GM12891 (cell line): ENCODE data around the gene ANGPTL3.
A peak's percentile ranks its signal among the peaks of the same experiment; 100 is the strongest.
"Not testable (repeated sequence)": the region's sequence is repeated elsewhere in the genome, so short reads cannot be mapped to it uniquely, and the experiment has no call there.

Experiments
- DNase-seq: peaks from one replicate; pipeline ENCODE4 v3.0.0; 2011; ENCODE audit warnings: low spot score; ENCODE audit not compliant: insufficient read length
- FAIRE-seq: peaks from 2 replicates; lab custom pipeline; 2011; peaks lifted over from hg19 to GRCh38; lab: Jason Lieb, UNC
- PAX5 ChIP-seq: IDR thresholded peaks from 2 replicates; pipeline ENCODE4 v1.6.1; 2011; ENCODE audit warnings: low read length, moderate library complexity, mild to moderate bottlenecking; ENCODE audit not compliant: insufficient read depth, severe bottlenecking
- POLR2A ChIP-seq: IDR thresholded peaks from 2 replicates; pipeline ENCODE4 v1.6.1; 2011; ENCODE audit warnings: low read depth, low read length, control low read depth
- POLR2AphosphoS5 ChIP-seq: IDR thresholded peaks from 2 replicates; pipeline ENCODE4 v1.6.1; 2011; ENCODE audit warnings: low read depth, low read length, control low read depth
- POU2F2 ChIP-seq: IDR thresholded peaks from 2 replicates; pipeline ENCODE4 v1.6.1; 2011; ENCODE audit warnings: low read depth, mild to moderate bottlenecking, control low read depth, low read length, moderate library complexity
- SPI1 ChIP-seq: IDR thresholded peaks from 2 replicates; pipeline ENCODE4 v1.6.1; 2011; ENCODE audit warnings: low read depth, low read length, control low read depth
- TAF1 ChIP-seq: IDR thresholded peaks from 2 replicates; pipeline ENCODE4 v1.6.1; 2011; ENCODE audit warnings: low read depth, low read length, control low read depth

The ANGPTL3 gene

GRCh38 chr1:62590255-62590969 lies 6.9 kb upstream of the ANGPTL3 start:
- TF ChIP-seq SPI1 = no peak
- no peak for TF ChIP-seq POLR2AphosphoS5
- TF ChIP-seq POU2F2 = no peak
- no peak for TF ChIP-seq PAX5
- TF ChIP-seq POLR2A = no peak
- no peak for TF ChIP-seq TAF1
- FAIRE-seq = no peak

GRCh38 chr1:62590970-62591368 lies 6.4 kb upstream of the ANGPTL3 start:
- no peak for TF ChIP-seq POLR2AphosphoS5
- TF ChIP-seq TAF1 = no peak
- TF ChIP-seq PAX5 = no peak
- TF ChIP-seq POLR2A = no peak
- TF ChIP-seq SPI1 = no peak
- TF ChIP-seq POU2F2 = no peak
- DNase-seq (no peak), FAIRE-seq (no peak)

More at GRCh38 chr1:62590255-62590969, 6.9 kb upstream of the ANGPTL3 start:
- DNase-seq = no peak

- DNase-seq (no peak), FAIRE-seq (no peak)
- TF ChIP-seq POU2F2 = no peak
Observed at GRCh38 chr1:62593825-62594394, 3.4 kb upstream of the ANGPTL3 start.

GRCh38 chr1:62595647-62596046 lies 1.7 kb upstream of the ANGPTL3 start:
- DNase-seq (no peak), FAIRE-seq (no peak)
- TF ChIP-seq POLR2A = no peak
- no peak for TF ChIP-seq PAX5

DNA sequence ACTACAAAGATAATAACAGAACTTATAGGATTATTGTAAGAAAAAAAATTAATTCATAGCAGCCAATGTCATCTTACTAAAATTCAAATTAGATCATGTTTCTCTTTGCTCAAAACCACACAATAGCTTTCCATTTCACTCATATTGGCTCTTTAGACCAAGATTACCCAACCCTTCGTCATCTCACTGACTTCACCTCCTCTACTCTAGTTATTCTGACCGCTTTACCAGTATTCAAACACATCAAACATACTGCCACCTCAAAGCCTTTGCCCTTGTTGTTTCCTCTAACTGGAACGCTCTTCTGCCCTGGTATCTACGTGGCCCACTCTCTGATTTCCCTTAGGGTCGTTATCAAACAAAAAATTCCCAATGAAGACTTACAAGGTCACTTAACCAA lies 1.7 kb downstream of the ANGPTL3 start:
- no peak for DNase-seq
- TF ChIP-seq PAX5 (no peak), POLR2AphosphoS5 (no peak), POLR2A (no peak), POU2F2 (no peak), TAF1 (no peak), SPI1 (no peak)
- FAIRE-seq = no peak

DNA sequence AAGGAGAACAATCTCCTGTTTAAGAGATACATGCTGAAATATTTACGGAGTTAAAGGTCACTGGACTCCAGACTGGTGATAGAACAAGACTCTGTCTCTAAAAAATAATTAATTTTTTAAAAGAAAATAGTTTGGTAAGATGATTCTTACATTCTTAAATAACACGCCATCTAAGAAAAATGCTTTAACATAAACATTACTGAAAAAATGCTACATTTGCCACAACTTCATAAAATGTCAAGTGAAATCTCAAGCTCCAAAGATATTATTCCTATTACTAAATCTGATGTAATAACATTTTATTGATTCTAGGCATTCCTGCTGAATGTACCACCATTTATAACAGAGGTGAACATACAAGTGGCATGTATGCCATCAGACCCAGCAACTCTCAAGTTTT lies 4.1 kb downstream of the ANGPTL3 start:
- DNase-seq (no peak), FAIRE-seq (no peak)
- TF ChIP-seq POLR2A (no peak), POLR2AphosphoS5 (no peak), POU2F2 (no peak), PAX5 (no peak), SPI1 (no peak), TAF1 (no peak)

DNA sequence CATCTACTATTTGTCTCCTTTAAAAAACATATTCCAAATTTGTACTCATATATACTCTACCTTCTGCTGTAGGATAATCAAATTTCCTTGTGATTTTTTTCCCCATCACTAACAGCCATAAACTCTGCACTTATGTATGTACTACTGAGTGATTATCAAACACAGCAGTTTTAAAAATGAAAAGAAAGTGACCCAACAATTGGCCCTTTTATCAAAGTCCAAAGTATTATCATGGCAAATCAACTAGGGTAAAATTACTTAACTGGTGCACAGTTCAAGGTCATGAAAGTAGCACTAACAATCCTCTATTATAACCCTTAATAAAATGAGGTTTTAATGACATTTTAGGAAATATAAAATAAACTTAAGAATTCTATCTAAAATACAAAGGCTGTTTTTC lies 11.6 kb downstream of the ANGPTL3 start:
- TF ChIP-seq SPI1 = no peak
- TF ChIP-seq POU2F2 = no peak
- TF ChIP-seq POLR2AphosphoS5 = no peak
- no peak for TF ChIP-seq PAX5
- no peak for TF ChIP-seq TAF1
- no peak for TF ChIP-seq POLR2A
- FAIRE-seq (no peak), DNase-seq (no peak)

GRCh38 chr1:62610588-62610987 lies 13.3 kb downstream of the ANGPTL3 start:
- not testable (repeated sequence) for FAIRE-seq, DNase-seq

- DNase-seq (no peak), FAIRE-seq (peak; percentile 84)
- TF ChIP-seq TAF1 = no peak
- TF ChIP-seq POU2F2 = no peak
- no peak for TF ChIP-seq POLR2A
- no peak for TF ChIP-seq POLR2AphosphoS5
- TF ChIP-seq PAX5 = no peak
- no peak for TF ChIP-seq SPI1
Observed at GRCh38 chr1:62612770-62613169, 15.4 kb downstream of the ANGPTL3 start.

DNA sequence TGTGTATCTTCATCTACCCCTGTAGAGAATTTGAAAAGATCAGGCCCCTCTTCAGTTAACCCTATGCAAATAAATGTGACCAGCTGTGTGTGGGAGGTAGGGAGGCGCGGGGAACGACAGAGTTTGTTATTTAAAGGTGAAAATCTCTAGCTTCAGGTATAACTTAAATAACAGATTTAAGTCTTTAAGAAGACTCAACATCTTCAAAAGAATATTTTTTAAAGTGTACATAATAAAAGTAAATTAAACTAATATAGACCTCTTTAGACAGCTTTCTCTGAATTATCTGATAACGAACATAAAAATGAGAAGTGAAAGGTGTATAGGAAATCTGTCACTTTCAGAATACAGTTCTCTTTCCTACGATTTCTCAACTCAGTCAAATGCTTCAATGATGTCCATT lies 16.0 kb downstream of the ANGPTL3 start:
- FAIRE-seq = no peak
- TF ChIP-seq POU2F2 (peak; percentile 97), TAF1 (no peak), SPI1 (peak; percentile 84)
- no peak for DNase-seq

GRCh38 chr1:62613890-62614289 lies 16.6 kb downstream of the ANGPTL3 start:
- DNase-seq = no peak
- no peak for FAIRE-seq
- TF ChIP-seq POLR2AphosphoS5 (no peak), POU2F2 (no peak), TAF1 (no peak), POLR2A (no peak), SPI1 (no peak), PAX5 (no peak)
